K562 (cell line): ENCODE measurements around the gene NDUFA13. TPM values are rescaled to one million over a fixed set of nuclear protein-coding genes. Genes with fewer than 3 reads are reported as not detected.
A peak's percentile ranks its signal among the peaks of the same experiment; 100 is the strongest.

Experiments
- BHLHE40 ChIP-seq: IDR thresholded peaks from 2 replicates; pipeline ENCODE4 v1.6.1; 2011; ENCODE audit warnings: low read length, improper control_type of control experiment
- CBX2 ChIP-seq: fragments of 200-600 bp; sonication (generic); IDR thresholded peaks from one replicate; pipeline ENCODE4 v1.6.1; 2012; ENCODE audit warnings: mild to moderate bottlenecking, low read length, inconsistent platforms; ENCODE audit not compliant: insufficient read depth, poor library complexity, severe bottlenecking
- CGGBP1 ChIP-seq: fragments of 250-450 bp; sonication (Bioruptor Pico); IDR thresholded peaks from 2 replicates; pipeline ENCODE4 v1.9.0; 2021; ENCODE audit warnings: mild to moderate bottlenecking
- CHCHD3 ChIP-seq: fragments of 250-450 bp; sonication (Bioruptor Pico); IDR thresholded peaks from 2 replicates; pipeline ENCODE4 v2.1.2; 2022; ENCODE audit warnings: mild to moderate bottlenecking
- CREB3 ChIP-seq: fragments of 450-650 bp; conservative IDR thresholded peaks from 2 replicates; pipeline ENCODE4 v1.6.1; 2016; ENCODE audit warnings: missing genetic modification characterization, low read depth, mild to moderate bottlenecking, missing compliant biosample characterization, moderate library complexity
- CXXC5 ChIP-seq: fragments of 250-450 bp; sonication (Bioruptor Pico); IDR thresholded peaks from 2 replicates; pipeline ENCODE4 v1.8.0; 2022; ENCODE audit warnings: inconsistent platforms, mild to moderate bottlenecking, moderate library complexity
- ESRRA ChIP-seq: fragments of 450-650 bp; IDR thresholded peaks from 2 replicates; pipeline ENCODE4 v1.6.1; 2014; ENCODE audit warnings: low read depth, mild to moderate bottlenecking, moderate library complexity, borderline replicate concordance
- FOXP4 ChIP-seq: sonication (generic); formaldehyde crosslinking; IDR thresholded peaks from 2 replicates; pipeline ENCODE4 v1.8.0; 2022; ENCODE audit warnings: mild to moderate bottlenecking, missing genetic modification reagents, borderline replicate concordance
- GTF2E2 ChIP-seq: fragments of 200-800 bp; sonication (Bioruptor generic); IDR thresholded peaks from 2 replicates; pipeline ENCODE4 v1.6.1; 2016; ENCODE audit warnings: missing genetic modification characterization, missing compliant biosample characterization
- JUN ChIP-seq, 2 experiments: sonication (generic) in 1 of 2; formaldehyde crosslinking in 1 of 2; IDR thresholded peaks; 2 replicates each; pipeline versions ENCODE4 v1.6.1 to v1.8.0; 2012 to 2022; ENCODE audit warnings: borderline replicate concordance in 2 of 2, mild to moderate bottlenecking in 2 of 2, improper control_type of control experiment in 1 of 2, low read depth in 1 of 2, low read length in 1 of 2, missing genetic modification reagents in 1 of 2
- KLF13 ChIP-seq: fragments of 450-650 bp; IDR thresholded peaks from 2 replicates; pipeline ENCODE4 v1.6.1; 2016; ENCODE audit warnings: missing genetic modification characterization, low read depth, mild to moderate bottlenecking, missing compliant biosample characterization, moderate library complexity, borderline replicate concordance
- NCOA1 ChIP-seq: fragments of 450-650 bp; IDR thresholded peaks from 2 replicates; pipeline ENCODE4 v1.6.1; 2016; ENCODE audit warnings: low read depth
- NFIX ChIP-seq: fragments of 250-450 bp; sonication (Bioruptor Pico); IDR thresholded peaks from 2 replicates; pipeline ENCODE4 v1.4.0; 2020; ENCODE audit warnings: low read depth, mild to moderate bottlenecking, moderate library complexity
- PHF8 ChIP-seq: fragments of 200-600 bp; sonication (generic); IDR thresholded peaks from 2 replicates; pipeline ENCODE4 v1.6.1; 2012; ENCODE audit warnings: mixed run types, mild to moderate bottlenecking, inconsistent platforms, low read length, moderate library complexity, borderline replicate concordance
- PML ChIP-seq: IDR thresholded peaks from 2 replicates; pipeline ENCODE4 v1.6.1; 2012; ENCODE audit warnings: low read length, inconsistent platforms
- SPI1 ChIP-seq: IDR thresholded peaks from 2 replicates; pipeline ENCODE4 v1.6.1; 2011; ENCODE audit warnings: low read depth, low read length, control low read depth, borderline replicate concordance
- TAF9B ChIP-seq: fragments of 450-650 bp; IDR thresholded peaks from 2 replicates; pipeline ENCODE4 v1.6.1; 2018; ENCODE audit warnings: mild to moderate bottlenecking; ENCODE audit not compliant: partially characterized antibody
- ZNF134 ChIP-seq: fragments of 250-450 bp; sonication (Bioruptor Pico); conservative IDR thresholded peaks from 2 replicates; pipeline ENCODE4 v1.4.0; 2020
- ZNF253 ChIP-seq: fragments of 250-450 bp; sonication (Bioruptor Pico); conservative IDR thresholded peaks from 2 replicates; pipeline ENCODE4 v1.6.1; 2021; ENCODE audit warnings: mild to moderate bottlenecking
- ZNF589 ChIP-seq: fragments of 200-800 bp; sonication (Bioruptor generic); IDR thresholded peaks from 2 replicates; pipeline ENCODE4 v1.6.1; 2016; ENCODE audit warnings: low read depth, missing genetic modification characterization, missing compliant biosample characterization
- ZNF639 ChIP-seq, 2 experiments: fragments of 200-800 bp in 1 of 2; sonication (Bioruptor generic) in 1 of 2; sonication (generic) in 1 of 2; formaldehyde crosslinking in 1 of 2; IDR thresholded peaks in 1 of 2; conservative IDR thresholded peaks in 1 of 2; 2 replicates each; pipeline versions ENCODE4 v1.5.0 to v1.6.1; 2016 to 2020; ENCODE audit warnings: missing compliant biosample characterization in 1 of 2, missing genetic modification characterization in 1 of 2, missing genetic modification reagents in 1 of 2
- polyA plus RNA-seq, 8 experiments: library from polyadenylated mRNA; depleted of rRNA in 4 of 8; stranded (reverse) in 5 of 8; unstranded in 3 of 8; fragments of >200 nt; fragmentation: Nextera tagmentation in 2 of 8; fragmentation: Illumina TruSeq in 1 of 8; extraction: Ambion mirVana in 2 of 8; extraction: Trizol in 1 of 8; gene quantifications; 2 replicates each; pipeline versions ENCODE4 v1.2.1 to v1.2.3, GENCODE V29; 2011 to 2014; ENCODE audit warnings: inconsistent platforms in 1 of 8, missing spikeins in 1 of 8
- total RNA-seq, 7 experiments: library from RNA; depleted of rRNA in 6 of 7; stranded (reverse); fragments of >200 nt in 6 of 7; fragmentation: Illumina TruSeq in 2 of 7; extraction: Trizol in 2 of 7; gene quantifications; 2 replicates each; pipeline versions ENCODE4 v1.2.1 to v1.2.3, GENCODE V29; 2011 to 2021; ENCODE audit warnings: low replicate concordance in 1 of 7

The NDUFA13 gene
- total and polyA plus RNA-seq, 9 of the 15 experiments (the other 6 are each of a cell fraction or from before 2014, with no cell fraction given): 146 to 596 (median 429) TPM

GRCh38 chr19:19515642-19516519 lies at the start of gene NDUFA13 (continued):
- peak; percentile 91 for TF ChIP-seq PHF8
- TF ChIP-seq CXXC5 (CRISPR knock-in tag): peak; percentile 63
- peak; percentile 76; the same call in 1 of the 2 replicates for TF ChIP-seq GTF2E2 (tag)
- TF ChIP-seq TAF9B: peak; percentile 95
- TF ChIP-seq CREB3 (tag): no peak
- TF ChIP-seq JUN (IDR thresholded peaks at IDR 0.05; ENCODE audit: borderline replicate concordance, low read depth, low read length): peak; percentile 14; the same call in 1 of the 2 replicates
- no peak for TF ChIP-seq JUN (CRISPR knock-in tag; IDR thresholded peaks at IDR 0.05; ENCODE audit: borderline replicate concordance)
- no peak for TF ChIP-seq NFIX (CRISPR knock-in tag)
- TF ChIP-seq KLF13 (tag): no peak
- no peak for TF ChIP-seq ZNF253 (CRISPR knock-in tag)
- no peak for TF ChIP-seq ZNF134 (CRISPR knock-in tag)
- peak in 1 of 2 experiments; percentile 58; a peak in 2 of 4 replicates for TF ChIP-seq ZNF639 (CRISPR knock-in tag; conservative IDR thresholded peaks at IDR 0.05 in 1 of 2, IDR thresholded peaks at IDR 0.05 in 1 of 2)
- TF ChIP-seq FOXP4 (CRISPR knock-in tag): 0 out of 2 replicates have a peak, but pooled peaks have one; percentile 32
- TF ChIP-seq CHCHD3 (CRISPR knock-in tag): no peak
- no peak; the same call in 1 of the 2 replicates for TF ChIP-seq BHLHE40
- TF ChIP-seq PML: peak; percentile 70; the same call in 1 of the 2 replicates
- TF ChIP-seq NCOA1: peak; percentile 71; the same call in 1 of the 2 replicates
- TF ChIP-seq ESRRA: peak; percentile 92
- TF ChIP-seq CGGBP1 (CRISPR knock-in tag): no peak
- TF ChIP-seq CBX2: no peak
- peak; percentile 86 for TF ChIP-seq SPI1
- TF ChIP-seq ZNF589 (CRISPR knock-in tag): no peak
